ENCODE data around the gene ITM2A.

The ITM2A gene

GRCh38 chrX:79366873-79367749 is at the start of gene ITM2A:
ITM2A (minus strand) TSS chrX:79367334; CDS start chrX:79367215, 119 bp downstream.
- DNase-seq = no peak

GRCh38 chrX:79415056-79415455 is 47.9 kb upstream of the ITM2A start:
- DNase-seq = no peak

- no peak for DNase-seq
Observed at GRCh38 chrX:79413963-79414362, 46.8 kb upstream of the ITM2A start.

GRCh38 chrX:79412972-79413371 is 45.8 kb upstream of the ITM2A start:
- DNase-seq = no peak

- no peak for DNase-seq
Observed at GRCh38 chrX:79412166-79412565, 45.0 kb upstream of the ITM2A start.

GRCh38 chrX:79409657-79410056 is 42.5 kb upstream of the ITM2A start:
- no peak for DNase-seq

- DNase-seq = no peak
Observed at GRCh38 chrX:79408623-79409322, 41.6 kb upstream of the ITM2A start.

- no peak for DNase-seq
Observed at GRCh38 chrX:79400623-79401022, 33.5 kb upstream of the ITM2A start.

GRCh38 chrX:79375340-79375739 is 8.2 kb upstream of the ITM2A start:
- no peak for DNase-seq

GRCh38 chrX:79371640-79372039 is 4.5 kb upstream of the ITM2A start:
- DNase-seq = no peak

- no peak for DNase-seq
Observed at GRCh38 chrX:79371101-79371500, 4.0 kb upstream of the ITM2A start.

- DNase-seq = no peak
Observed at GRCh38 chrX:79369871-79370270, 2.7 kb upstream of the ITM2A start.

- no peak for DNase-seq
Observed at GRCh38 chrX:79368441-79368840, 1.3 kb upstream of the ITM2A start.

GRCh38 chrX:79367907-79368306 is 773 bp upstream of the ITM2A start:
- DNase-seq = no peak

- no peak for DNase-seq
Observed at GRCh38 chrX:79366556-79366872, 620 bp downstream of the ITM2A start.

- no peak for DNase-seq
Observed at GRCh38 chrX:79365591-79365990, 1.5 kb downstream of the ITM2A start.

- DNase-seq = no peak
Observed at GRCh38 chrX:79364306-79364705, 2.8 kb downstream of the ITM2A start.

- DNase-seq = no peak
Observed at GRCh38 chrX:79361192-79361870, 5.8 kb downstream of the ITM2A start.

GRCh38 chrX:79336869-79337815 is 30.0 kb downstream of the ITM2A start:
- no peak for DNase-seq

- no peak for DNase-seq
Observed at GRCh38 chrX:79330022-79330421, 37.1 kb downstream of the ITM2A start.

GRCh38 chrX:79325263-79325958 is 41.7 kb downstream of the ITM2A start:
- DNase-seq = no peak
